ENCODE results near the gene HOXC10. TPM values are rescaled to one million over a fixed set of nuclear protein-coding genes. Genes with fewer than 3 reads are reported as not detected.

HOXC10 gene
- total RNA-seq, 3 donors from 2014 or later = not detected

DNA sequence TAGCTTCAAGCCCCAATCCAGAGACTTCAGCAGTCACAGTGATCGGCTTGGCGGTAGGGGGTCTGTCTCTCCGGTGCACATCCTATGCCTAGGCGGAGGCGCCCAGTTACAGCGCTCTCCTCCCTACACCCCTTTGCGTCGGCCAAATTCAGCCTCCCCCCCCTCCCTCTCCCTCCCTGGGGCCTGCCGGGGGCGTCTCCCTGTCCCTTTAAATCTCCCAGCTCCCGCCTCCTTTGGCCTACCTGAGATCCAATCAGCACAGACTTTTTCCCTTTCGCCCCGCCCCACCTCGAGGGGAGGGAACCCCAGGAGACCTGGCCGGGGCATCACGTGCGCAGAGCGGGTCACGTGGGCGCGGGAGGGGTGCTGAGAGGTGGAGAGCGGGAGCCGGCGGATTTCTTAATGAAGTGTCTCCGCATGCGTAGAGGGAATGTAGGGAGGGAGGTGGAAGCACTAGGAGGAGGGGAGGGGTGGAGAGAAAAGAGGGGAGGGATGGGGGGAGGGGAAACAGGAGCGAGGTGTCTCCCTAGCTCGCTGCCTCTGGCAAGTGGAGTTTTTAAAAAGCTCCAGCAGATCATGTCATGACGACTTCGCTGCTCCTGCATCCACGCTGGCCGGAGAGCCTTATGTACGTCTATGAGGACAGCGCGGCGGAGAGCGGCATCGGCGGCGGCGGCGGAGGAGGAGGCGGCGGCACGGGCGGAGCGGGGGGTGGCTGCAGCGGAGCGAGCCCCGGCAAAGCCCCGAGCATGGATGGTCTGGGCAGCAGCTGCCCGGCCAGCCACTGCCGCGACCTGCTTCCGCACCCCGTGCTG, 46.4 kb upstream of the HOXC10 start, which contains the start of gene HOXC13:
TSS of gene HOXC13 (plus strand) at position 506 of the 815 bp plus-strand sequence. CDS start at position 582, 76 bp downstream.
- intact Hi-C loops (cut with DNase I, micrococcal nuclease) = no loop called here
- Histone ChIP-seq H3K4me3 (no peak within 1 kb of the TSS), H3K9me3 (no peaks in the 10 kb centered on the region), H3K4me1 (ENCODE audit: low read depth) (no peaks in the 10 kb centered on the region), H3K36me3 (ENCODE audit: low read depth) (no peaks in the 10 kb centered on the region)
- TF ChIP-seq, protein P1, sequence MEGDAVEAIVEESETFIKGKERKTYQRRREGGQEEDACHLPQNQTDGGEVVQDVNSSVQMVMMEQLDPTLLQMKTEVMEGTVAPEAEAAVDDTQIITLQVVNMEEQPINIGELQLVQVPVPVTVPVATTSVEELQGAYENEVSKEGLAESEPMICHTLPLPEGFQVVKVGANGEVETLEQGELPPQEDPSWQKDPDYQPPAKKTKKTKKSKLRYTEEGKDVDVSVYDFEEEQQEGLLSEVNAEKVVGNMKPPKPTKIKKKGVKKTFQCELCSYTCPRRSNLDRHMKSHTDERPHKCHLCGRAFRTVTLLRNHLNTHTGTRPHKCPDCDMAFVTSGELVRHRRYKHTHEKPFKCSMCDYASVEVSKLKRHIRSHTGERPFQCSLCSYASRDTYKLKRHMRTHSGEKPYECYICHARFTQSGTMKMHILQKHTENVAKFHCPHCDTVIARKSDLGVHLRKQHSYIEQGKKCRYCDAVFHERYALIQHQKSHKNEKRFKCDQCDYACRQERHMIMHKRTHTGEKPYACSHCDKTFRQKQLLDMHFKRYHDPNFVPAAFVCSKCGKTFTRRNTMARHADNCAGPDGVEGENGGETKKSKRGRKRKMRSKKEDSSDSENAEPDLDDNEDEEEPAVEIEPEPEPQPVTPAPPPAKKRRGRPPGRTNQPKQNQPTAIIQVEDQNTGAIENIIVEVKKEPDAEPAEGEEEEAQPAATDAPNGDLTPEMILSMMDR (IDR thresholded peaks at IDR 0.05) = no peak
- ATAC-seq (peak; percentile 29), DNase-seq (peak in 1 of 3 donors; percentile 10)

DNA sequence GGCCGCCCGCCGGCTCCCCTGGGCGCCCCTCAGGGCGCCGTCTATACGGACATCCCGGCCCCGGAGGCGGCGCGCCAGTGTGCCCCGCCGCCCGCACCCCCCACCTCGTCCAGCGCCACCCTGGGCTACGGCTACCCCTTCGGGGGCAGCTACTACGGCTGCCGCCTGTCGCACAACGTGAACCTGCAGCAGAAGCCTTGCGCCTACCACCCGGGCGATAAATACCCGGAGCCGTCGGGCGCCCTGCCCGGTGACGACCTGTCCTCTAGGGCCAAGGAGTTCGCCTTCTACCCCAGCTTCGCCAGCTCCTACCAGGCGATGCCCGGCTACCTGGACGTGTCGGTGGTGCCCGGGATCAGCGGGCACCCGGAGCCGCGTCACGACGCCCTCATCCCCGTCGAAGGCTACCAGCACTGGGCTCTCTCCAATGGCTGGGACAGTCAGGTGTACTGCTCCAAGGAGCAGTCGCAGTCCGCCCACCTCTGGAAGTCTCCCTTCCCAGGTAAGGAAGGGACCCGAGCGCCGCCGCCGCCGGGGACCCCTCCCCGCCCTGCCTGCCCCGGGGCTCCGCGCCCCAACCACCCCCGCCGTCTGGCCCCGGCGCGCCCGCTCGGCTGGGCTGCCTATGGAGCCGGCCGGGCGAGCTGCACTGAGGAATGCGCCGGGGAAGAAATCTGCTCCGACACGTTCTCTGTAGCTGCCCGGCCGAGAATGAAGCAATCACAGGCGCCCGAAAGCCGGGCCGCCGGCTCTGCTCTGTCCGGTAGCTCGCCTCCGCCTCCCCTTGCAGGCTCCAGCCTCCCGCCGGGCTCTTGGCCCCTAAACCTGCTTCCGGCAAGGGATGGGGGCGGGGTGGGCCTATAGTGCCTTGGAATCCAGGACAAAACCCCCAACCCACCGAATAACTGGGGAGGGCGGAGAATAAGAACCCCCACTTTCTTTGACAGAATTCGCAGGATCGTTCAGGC, 45.5 kb upstream of the HOXC10 start:
- intact Hi-C loops (cut with DNase I, micrococcal nuclease) = no loop called here
- DNase-seq (no peak), ATAC-seq (no peak)
- no peaks in the 10 kb centered on the region for H3K9me3 ChIP-seq
- TF ChIP-seq, protein P1 (IDR thresholded peaks at IDR 0.05) = no peak
- H3K4me3 ChIP-seq = no peak overlapping the region
- no peaks in the 10 kb centered on the region for H3K4me1 ChIP-seq (ENCODE audit: low read depth)
- no peaks in the 10 kb centered on the region for H3K36me3 ChIP-seq (ENCODE audit: low read depth)

DNA sequence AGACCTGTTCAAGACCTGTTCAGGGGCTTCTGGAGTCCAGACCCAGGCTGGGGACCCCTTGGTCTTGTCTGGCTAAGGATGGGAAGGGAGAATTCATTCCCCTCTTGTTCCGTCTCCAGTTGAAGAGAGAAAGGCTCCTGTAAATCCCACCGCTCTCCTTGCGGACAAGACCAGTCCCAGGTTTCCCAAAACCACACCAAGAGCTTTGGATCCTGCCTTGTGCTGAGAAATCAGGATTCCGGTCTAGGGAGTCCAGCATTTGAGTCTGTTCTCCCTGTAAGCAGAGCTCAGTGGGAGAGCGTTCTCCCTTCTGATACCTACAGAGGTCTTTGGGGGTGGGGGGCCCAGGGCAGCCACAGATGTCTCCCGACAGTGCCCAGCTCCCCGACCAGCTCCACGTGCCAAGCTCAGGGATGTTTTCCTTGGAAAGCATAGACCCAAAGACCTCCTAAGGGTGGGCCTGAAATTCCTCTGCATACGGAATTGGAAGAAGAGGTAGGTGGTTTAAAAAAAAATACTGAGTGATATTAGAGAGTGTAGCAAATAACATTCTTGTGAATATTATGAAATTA, 44.4 kb upstream of the HOXC10 start:
- ATAC-seq (no peak), DNase-seq (no peak)
- H3K4me1 ChIP-seq (ENCODE audit: low read depth) = no peaks in the 10 kb centered on the region
- no peak overlapping the region for H3K4me3 ChIP-seq
- no peaks in the 10 kb centered on the region for H3K9me3 ChIP-seq
- no peaks in the 10 kb centered on the region for H3K36me3 ChIP-seq (ENCODE audit: low read depth)
- intact Hi-C loops (cut with DNase I, micrococcal nuclease) = no loop called here
- TF ChIP-seq, protein P1 (IDR thresholded peaks at IDR 0.05) = no peak

DNA sequence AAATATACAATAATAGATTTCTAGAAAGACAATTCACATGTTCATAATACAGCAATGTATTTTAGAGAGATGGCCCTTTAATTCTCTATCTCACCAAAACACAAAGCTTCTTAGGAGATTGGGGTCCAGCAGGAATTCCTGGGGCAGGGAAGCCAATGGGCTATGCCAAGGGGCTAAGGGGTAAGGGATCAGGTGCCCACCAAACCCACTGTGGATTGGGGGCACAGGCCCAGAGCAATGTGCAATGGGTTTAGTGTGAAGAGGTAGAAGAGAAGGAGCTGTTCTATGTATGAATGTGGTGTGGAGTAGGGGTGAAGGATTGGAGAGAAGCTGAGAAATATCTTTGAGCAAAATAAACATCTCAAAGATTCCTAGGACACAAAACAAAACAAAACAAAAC, 43.8 kb upstream of the HOXC10 start:
- Histone ChIP-seq H3K9me3 (no peaks in the 10 kb centered on the region), H3K36me3 (ENCODE audit: low read depth) (no peaks in the 10 kb centered on the region), H3K4me3 (no peak overlapping the region), H3K4me1 (ENCODE audit: low read depth) (no peaks in the 10 kb centered on the region)
- DNase-seq = no peak
- TF ChIP-seq, protein P1 (IDR thresholded peaks at IDR 0.05) = no peak
- no peak for ATAC-seq
- intact Hi-C loops (cut with DNase I, micrococcal nuclease) = no loop called here

DNA sequence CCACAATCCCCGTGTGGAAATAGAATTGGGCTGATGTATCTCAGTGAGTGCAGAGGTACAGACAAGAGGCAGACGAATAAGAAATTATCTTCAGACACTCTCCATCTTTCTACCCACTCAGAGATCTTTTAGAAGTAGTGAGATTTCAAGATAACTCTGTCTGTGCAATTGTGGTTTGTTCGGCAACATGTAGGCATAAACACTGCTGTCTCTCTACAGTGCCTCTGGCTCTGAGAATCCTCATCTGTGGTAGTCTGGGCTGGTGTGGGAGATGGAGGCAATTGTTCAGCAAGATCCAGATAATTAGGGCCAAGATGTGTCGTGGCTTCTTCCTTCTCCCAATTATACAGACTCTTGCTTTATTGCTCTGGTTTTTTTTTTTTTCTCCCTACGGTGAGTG, 43.2 kb upstream of the HOXC10 start:
- no peak overlapping the region for H3K4me3 ChIP-seq
- intact Hi-C loops (cut with DNase I, micrococcal nuclease) = no loop called here
- DNase-seq (no peak), ATAC-seq (no peak)
- no peaks in the 10 kb centered on the region for H3K4me1 ChIP-seq (ENCODE audit: low read depth)
- H3K9me3 ChIP-seq = no peaks in the 10 kb centered on the region
- H3K36me3 ChIP-seq (ENCODE audit: low read depth) = no peaks in the 10 kb centered on the region
- TF ChIP-seq, protein P1 (IDR thresholded peaks at IDR 0.05) = no peak
